ENCODE data around the gene ABCA2. TPM values are rescaled to one million over a fixed set of nuclear protein-coding genes. Genes with fewer than 3 reads are reported as not detected.

ABCA2 gene
- total and polyA plus RNA-seq, 4 donors = 2.9 to 15.2 (median 12.3) TPM

DNA sequence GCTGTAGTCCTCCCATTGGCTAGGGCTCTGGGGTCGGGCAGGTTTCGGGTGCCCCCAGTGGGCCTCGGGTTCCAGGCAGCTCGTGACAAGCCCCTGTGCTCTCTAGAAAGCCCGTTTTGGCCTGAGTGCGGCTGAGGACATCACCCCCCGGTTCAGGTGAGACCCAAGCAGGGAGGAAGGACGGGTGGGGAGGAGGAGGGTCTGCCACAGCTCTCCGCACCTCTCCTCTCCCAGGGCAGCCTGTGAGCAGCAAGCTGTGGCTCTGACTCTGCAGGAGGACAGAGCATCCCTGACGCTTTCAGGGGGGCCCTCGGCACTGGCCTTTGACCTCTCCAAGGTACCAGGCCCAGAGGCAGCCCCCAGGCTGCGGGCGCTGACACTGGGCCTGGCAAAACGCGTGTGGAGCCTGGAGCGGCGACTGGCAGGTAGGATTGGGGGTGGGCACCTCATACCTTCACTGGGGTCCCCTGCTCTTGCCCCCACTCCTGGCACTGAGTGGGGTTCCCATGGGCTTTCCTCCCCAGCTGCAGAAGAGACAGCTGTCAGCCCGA is 35.1 kb downstream of the ABCA2 start (continued):
- no peak for TF ChIP-seq HNF4G (IDR thresholded peaks at IDR 0.05)
- no peak for TF ChIP-seq YY1 (IDR thresholded peaks at IDR 0.05)
- TF ChIP-seq GABPA (IDR thresholded peaks at IDR 0.05 in 1 of 2, conservative IDR thresholded peaks at IDR 0.05 in 1 of 2) = no peak

DNA sequence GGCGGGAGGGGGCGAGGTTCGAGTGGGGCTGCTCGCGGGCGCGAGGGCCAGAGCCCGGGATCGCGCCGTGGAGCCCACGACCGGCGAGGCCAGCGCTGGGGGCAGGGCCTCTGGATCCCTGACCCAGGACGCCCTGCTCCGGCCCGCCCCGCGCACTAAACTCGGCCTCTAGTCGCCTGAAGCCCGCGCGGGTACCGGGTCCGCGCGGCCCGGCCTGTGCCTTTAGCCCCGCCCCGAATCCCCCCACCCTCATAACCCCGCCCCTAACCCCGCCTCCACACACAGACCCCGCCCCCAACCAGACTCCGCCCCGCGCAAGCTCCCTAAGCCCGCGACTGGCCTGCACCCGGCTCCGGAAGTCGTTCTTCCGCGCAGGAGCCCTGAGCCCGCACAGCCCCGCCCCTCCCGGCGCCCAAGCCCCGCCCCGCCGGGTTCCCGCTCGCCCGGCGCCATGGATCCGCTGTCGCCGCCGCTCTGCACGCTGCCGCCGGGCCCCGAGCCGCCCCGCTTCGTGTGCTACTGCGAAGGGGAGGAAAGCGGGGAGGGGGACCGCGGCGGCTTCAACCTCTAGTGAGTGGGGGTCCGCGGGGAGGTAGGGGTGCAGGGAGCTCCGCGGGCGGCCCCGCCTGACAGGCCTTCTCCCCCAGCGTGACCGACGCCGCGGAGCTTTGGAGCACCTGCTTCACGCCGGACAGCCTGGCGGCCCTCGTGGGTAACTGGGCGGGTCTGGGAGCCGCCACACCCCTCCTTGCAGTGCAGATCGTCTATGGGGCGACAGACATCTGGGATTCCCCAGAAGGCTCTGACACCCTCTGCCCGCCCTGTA is 35.8 kb downstream of the ABCA2 start, which contains the start of gene PAXX:
Gene PAXX, plus strand, starts transcription at position 430 of the 826 bp plus-strand sequence. Its CDS starts 22 bp downstream, at position 452.
- 2% methylated on average over 92 of the region's 92 CpGs for WGBS
- peak in 1 of 2 donors; percentile 36 for TF ChIP-seq GABPA (IDR thresholded peaks at IDR 0.05 in 1 of 2, conservative IDR thresholded peaks at IDR 0.05 in 1 of 2)
- no peak for TF ChIP-seq SP1 (IDR thresholded peaks at IDR 0.05)
- TF ChIP-seq EGR1 (IDR thresholded peaks at IDR 0.05; ENCODE audit: low read depth in 2 of 2) = no peak
- no peak for TF ChIP-seq RAD21 (IDR thresholded peaks at IDR 0.05)
- no peak for TF ChIP-seq JUND (IDR thresholded peaks at IDR 0.05)
- TF ChIP-seq YY1 (IDR thresholded peaks at IDR 0.05) = peak; percentile 33
- TF ChIP-seq FOXA2 (IDR thresholded peaks at IDR 0.05) = no peak
- TF ChIP-seq, protein P1, sequence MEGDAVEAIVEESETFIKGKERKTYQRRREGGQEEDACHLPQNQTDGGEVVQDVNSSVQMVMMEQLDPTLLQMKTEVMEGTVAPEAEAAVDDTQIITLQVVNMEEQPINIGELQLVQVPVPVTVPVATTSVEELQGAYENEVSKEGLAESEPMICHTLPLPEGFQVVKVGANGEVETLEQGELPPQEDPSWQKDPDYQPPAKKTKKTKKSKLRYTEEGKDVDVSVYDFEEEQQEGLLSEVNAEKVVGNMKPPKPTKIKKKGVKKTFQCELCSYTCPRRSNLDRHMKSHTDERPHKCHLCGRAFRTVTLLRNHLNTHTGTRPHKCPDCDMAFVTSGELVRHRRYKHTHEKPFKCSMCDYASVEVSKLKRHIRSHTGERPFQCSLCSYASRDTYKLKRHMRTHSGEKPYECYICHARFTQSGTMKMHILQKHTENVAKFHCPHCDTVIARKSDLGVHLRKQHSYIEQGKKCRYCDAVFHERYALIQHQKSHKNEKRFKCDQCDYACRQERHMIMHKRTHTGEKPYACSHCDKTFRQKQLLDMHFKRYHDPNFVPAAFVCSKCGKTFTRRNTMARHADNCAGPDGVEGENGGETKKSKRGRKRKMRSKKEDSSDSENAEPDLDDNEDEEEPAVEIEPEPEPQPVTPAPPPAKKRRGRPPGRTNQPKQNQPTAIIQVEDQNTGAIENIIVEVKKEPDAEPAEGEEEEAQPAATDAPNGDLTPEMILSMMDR (IDR thresholded peaks at IDR 0.05; ENCODE audit: low read depth, low read length, missing input control) = no peak
- TF ChIP-seq, protein P2, sequence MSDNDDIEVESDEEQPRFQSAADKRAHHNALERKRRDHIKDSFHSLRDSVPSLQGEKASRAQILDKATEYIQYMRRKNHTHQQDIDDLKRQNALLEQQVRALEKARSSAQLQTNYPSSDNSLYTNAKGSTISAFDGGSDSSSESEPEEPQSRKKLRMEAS (IDR thresholded peaks at IDR 0.05) = no peak

DNA sequence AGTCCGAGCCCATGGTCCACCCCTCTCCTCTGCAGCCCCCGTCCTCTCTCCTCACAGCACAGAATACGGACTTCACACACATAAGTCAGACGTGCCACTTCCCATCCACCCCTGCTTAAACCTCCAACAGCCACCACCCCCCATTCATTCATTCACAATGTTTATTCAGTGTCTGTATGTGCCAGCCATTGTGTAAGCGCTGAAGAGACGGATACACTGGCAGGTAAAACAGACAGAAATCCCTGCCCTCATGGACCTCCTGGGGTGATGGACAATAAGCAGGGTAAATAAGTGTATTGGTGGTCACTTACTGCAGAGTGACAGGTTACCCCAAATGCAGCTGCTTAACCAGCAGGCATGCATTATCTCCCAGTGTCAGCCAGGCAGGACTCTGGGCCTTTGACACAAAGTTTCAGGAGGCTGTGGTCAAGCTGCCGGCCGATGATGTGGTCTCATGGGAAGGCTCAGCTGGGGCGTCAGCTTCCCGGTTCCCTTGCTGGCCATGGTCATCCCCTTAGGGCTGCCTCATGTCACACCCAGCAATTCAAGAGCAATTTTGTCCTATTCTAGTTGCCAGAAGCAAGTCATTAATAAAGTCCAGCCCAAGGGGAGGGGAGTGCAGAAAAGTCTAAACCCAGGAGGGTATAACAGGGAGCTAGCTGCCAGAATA is 37.7 kb downstream of the ABCA2 start:
- H3K27me3 ChIP-seq (ENCODE audit: control insufficient read depth in 4 of 4, insufficient read depth in 4 of 4, low read length in 3 of 4) = no peaks in the 10 kb centered on the region
- no peak overlapping the region for H3K9ac ChIP-seq (ENCODE audit: low read depth in 1 of 2, low read length in 2 of 2)
- no peaks in the 10 kb centered on the region for H3K9me3 ChIP-seq (ENCODE audit: control insufficient read depth in 4 of 4, low read length in 3 of 4)
- 82% methylated on average over 10 of the region's 10 CpGs for WGBS
- DNase-seq (ENCODE audit: low spot score) = no peak
- H3K27ac ChIP-seq (ENCODE audit: low read depth in 1 of 2, low read length in 2 of 2) = no peak overlapping the region
- peaks cover 0 to 3% (median 0%) of the 10 kb centered on the region in 4 donors for H3K36me3 ChIP-seq (ENCODE audit: control insufficient read depth in 4 of 4, insufficient read depth in 3 of 4, low read depth in 1 of 4, low read length in 3 of 4)
- no peak for TF ChIP-seq HNF4A (conservative IDR thresholded peaks at IDR 0.05)
- no peak for TF ChIP-seq HNF4G (IDR thresholded peaks at IDR 0.05)
- TF ChIP-seq FOXA1 (IDR thresholded peaks at IDR 0.05) = no peak
- TF ChIP-seq RAD21 (IDR thresholded peaks at IDR 0.05) = no peak
- TF ChIP-seq EGR1 (IDR thresholded peaks at IDR 0.05; ENCODE audit: low read depth in 2 of 2) = no peak
- TF ChIP-seq, protein P2 (IDR thresholded peaks at IDR 0.05) = no peak
- peaks cover 7 to 15% (median 11%) of the 10 kb centered on the region in 4 donors for H3K4me1 ChIP-seq (ENCODE audit: control insufficient read depth in 4 of 4, insufficient read depth in 4 of 4, low read length in 3 of 4)
- no peak overlapping the region for H3K4me3 ChIP-seq (ENCODE audit: low read depth in 1 of 3, low read length in 3 of 3)

More for the DNA sequence above, 35.8 kb downstream of the ABCA2 start, which contains the start of gene PAXX:
- Histone ChIP-seq H3K4me1 (ENCODE audit: control insufficient read depth in 4 of 4, insufficient read depth in 4 of 4, low read length in 3 of 4) (peaks cover 7 to 28% (median 13%) of the 10 kb centered on the region in 4 donors), H3K27ac (ENCODE audit: low read depth in 1 of 2, low read length in 2 of 2) (peak within 1 kb of the TSS; percentile 52 to 67), H3K27me3 (ENCODE audit: control insufficient read depth in 4 of 4, insufficient read depth in 4 of 4, low read length in 3 of 4) (no peaks in the 10 kb centered on the region), H3K36me3 (ENCODE audit: control insufficient read depth in 4 of 4, insufficient read depth in 3 of 4, low read depth in 1 of 4, low read length in 3 of 4) (peaks cover 0 to 3% (median 0%) of the 10 kb centered on the region in 4 donors), H3K4me3 (ENCODE audit: low read depth in 1 of 3, low read length in 3 of 3) (peak within 1 kb of the TSS; percentile 61 to 81 (median 79)), H3K9me3 (ENCODE audit: control insufficient read depth in 4 of 4, low read length in 3 of 4) (no peaks in the 10 kb centered on the region), H3K9ac (ENCODE audit: low read depth in 1 of 2, low read length in 2 of 2) (peak within 1 kb of the TSS in 1 of 2 donors; percentile 92)
- DNase-seq (ENCODE audit: low spot score) = peak; percentile 91

Measured in liver (tissue), 9 donors.